ENCODE results near the gene PKP2.

The PKP2 gene

DNA sequence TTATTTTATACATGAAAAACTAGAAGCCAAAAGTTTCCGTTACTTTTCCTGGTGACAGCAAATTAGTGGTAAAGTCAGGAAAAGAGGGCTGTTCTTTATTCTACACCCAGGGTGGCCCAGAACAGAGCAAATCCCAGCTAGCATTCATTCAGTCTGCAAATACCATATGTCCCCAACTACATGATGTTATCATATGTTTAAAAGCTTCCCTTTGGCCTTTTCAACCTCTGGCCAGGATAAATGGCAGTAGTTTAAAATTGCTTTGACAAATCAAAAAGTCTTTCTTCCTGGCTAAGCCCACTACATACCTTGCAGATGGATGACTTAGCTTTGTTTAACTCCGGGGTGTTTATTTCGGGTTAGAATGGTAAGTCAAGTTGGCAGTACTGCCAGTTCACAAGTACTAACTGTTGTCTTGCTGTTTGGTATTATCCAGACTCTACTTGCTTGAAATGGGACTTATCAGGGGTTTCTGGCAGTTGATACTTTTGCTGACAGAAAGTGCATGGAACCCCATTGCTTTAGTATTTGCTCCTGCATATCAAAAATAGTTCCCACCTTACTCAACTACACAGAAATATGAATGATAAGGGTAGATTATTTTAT, 69.7 kb downstream of the PKP2 start:
- TF ChIP-seq, protein P1, sequence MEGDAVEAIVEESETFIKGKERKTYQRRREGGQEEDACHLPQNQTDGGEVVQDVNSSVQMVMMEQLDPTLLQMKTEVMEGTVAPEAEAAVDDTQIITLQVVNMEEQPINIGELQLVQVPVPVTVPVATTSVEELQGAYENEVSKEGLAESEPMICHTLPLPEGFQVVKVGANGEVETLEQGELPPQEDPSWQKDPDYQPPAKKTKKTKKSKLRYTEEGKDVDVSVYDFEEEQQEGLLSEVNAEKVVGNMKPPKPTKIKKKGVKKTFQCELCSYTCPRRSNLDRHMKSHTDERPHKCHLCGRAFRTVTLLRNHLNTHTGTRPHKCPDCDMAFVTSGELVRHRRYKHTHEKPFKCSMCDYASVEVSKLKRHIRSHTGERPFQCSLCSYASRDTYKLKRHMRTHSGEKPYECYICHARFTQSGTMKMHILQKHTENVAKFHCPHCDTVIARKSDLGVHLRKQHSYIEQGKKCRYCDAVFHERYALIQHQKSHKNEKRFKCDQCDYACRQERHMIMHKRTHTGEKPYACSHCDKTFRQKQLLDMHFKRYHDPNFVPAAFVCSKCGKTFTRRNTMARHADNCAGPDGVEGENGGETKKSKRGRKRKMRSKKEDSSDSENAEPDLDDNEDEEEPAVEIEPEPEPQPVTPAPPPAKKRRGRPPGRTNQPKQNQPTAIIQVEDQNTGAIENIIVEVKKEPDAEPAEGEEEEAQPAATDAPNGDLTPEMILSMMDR (IDR thresholded peaks at IDR 0.05; ENCODE audit: control extremely low read depth, extremely low read depth, low read depth, missing control alignments): no peak
- ChIA-PET CTCF (interaction anchor here (1.3 to 1.4 kb wide), 2 partner anchors 23 to 44 kb away, joined by 3 to 4 read pairs; no protein-coding TSS in a partner anchor), POLR2A (no interaction called here)
- DNase-seq (ENCODE audit: extremely low spot score): no peak

DNA sequence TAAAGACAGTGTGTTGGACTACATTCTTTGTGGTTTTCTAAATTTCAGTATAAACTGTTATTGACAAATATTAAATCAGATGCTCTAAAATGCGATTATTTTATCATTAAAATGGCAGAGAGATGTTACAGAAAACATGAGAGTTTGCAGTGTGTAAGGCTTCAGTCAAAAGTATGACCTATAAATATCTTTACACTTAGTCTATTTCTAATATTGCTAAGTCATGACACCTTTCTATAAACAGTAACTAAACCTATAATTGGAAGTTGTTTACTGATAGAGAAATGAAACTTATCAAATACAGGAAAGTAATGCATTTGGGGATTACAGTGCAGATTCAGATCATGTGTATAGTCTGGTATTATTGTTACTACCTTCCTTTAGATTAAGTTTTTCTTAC, 72.0 kb downstream of the PKP2 start:
- no peak for DNase-seq (ENCODE audit: extremely low spot score)
- TF ChIP-seq, protein P1 (IDR thresholded peaks at IDR 0.05; ENCODE audit: control extremely low read depth, extremely low read depth, low read depth, missing control alignments): no peak
- ChIA-PET POLR2A (no interaction called here), CTCF (no interaction called here)

DNA sequence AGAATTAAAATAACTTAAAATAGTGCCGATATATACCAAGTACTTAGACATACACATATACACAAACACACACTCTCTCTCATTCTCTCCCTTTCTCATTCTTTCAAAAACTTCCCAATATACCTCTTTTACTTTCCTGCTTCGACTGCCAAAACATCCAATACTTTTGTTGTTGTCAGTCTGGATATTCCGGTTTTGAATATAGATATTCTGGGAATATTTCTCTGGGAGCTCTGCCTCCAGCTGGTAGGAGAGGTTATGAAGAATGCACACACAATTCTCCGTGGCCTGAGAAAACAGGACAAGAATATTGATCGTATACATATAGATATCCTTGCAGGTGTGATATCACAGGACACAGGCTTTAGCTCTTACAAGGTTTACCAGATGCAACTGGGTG, 74.2 kb downstream of the PKP2 start:
- ChIA-PET CTCF (no interaction called here), POLR2A (no interaction called here)
- TF ChIP-seq, protein P1 (IDR thresholded peaks at IDR 0.05; ENCODE audit: control extremely low read depth, extremely low read depth, low read depth, missing control alignments): no peak
- DNase-seq (ENCODE audit: extremely low spot score): no peak

DNA sequence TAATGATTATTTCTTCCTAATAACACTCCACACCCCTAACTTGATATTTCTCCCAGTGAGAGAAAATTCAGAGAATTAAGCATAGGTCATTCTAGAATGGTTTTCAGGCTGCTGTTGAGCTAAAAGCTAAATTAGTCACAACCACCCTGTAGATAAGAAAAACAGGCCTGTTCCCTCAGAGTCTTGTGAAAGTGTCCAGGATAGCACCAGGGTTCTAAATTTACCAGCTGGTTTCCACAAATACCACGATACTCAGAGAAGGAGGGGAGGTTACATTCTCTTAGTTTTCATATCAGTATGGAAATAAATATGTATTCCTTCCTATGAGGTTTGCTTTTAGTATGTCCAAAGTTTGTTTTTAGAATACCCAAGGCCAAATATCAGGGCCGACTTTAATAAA, 74.9 kb downstream of the PKP2 start:
- ChIA-PET POLR2A (no interaction called here), CTCF (no interaction called here)
- TF ChIP-seq, protein P1 (IDR thresholded peaks at IDR 0.05; ENCODE audit: control extremely low read depth, extremely low read depth, low read depth, missing control alignments): no peak

DNA sequence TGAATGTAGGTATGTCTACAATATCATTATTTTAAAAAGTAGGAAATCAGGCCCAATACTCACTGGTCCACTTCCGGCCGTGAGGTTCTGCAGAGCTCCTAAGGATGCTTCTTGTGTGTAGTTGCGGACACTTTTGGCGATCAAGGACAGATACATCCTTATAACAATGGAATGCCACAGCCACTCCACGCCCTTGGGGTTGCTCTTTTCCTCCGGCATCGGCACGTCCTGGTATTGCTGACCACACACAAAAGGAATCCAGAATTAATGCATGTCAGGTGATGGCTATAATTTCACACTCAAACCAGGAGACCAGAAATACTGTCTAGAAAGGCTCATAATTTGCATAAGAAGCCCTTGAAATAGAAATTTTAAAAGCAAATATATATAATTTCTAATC, 75.3 kb downstream of the PKP2 start:
- ChIA-PET POLR2A (no interaction called here), CTCF (no interaction called here)
- TF ChIP-seq, protein P1 (IDR thresholded peaks at IDR 0.05; ENCODE audit: control extremely low read depth, extremely low read depth, low read depth, missing control alignments): no peak
- no peak for DNase-seq (ENCODE audit: extremely low spot score)

More for the DNA sequence above, 74.9 kb downstream of the PKP2 start:
- no peak for DNase-seq (ENCODE audit: extremely low spot score)

DNA sequence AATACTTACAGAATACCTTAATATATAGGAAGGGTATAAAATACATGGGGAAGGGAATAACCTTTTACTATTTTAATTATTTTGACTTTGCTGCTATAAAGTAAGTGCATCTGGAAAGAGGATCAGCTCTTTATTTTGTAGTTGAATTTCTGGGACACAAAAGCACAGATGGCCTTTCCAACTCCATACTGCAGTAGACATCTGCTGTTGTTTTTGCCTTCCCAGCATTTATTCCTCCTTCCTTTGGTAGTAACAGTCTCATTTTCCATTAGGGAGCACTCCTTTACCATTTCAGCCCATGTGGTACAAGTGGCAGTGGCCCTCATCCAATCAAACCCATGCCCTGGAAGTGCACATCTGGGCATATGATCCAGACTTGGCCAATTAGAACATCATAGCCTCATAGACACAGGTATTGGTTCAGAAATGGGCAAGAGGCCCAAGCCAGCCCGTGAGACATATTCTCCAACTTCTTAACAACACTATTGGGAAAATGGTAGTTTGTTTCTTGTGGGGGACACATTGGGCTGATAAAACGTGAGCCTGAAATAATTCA, 76.1 kb downstream of the PKP2 start:
- TF ChIP-seq, protein P1 (IDR thresholded peaks at IDR 0.05; ENCODE audit: control extremely low read depth, extremely low read depth, low read depth, missing control alignments): no peak
- CTCF ChIA-PET: interaction anchor here (1.4 kb wide), 1 partner anchor 24 kb away, joined by 3 read pairs; no protein-coding TSS in a partner anchor
- DNase-seq (ENCODE audit: extremely low spot score): no peak
- POLR2A ChIA-PET: no interaction called here
